Pancreas (tissue), 10 donors: Measurements from ENCODE around the gene SLC27A3. TPM values are rescaled to one million over a fixed set of nuclear protein-coding genes. Genes with fewer than 3 reads are reported as not detected.
A peak's percentile ranks its signal among the peaks of the same experiment; 100 is the strongest.

Experiments used
- ATAC-seq, 4 donors: fragments of 200-7000 bp; cut with Tn5 transposase; one replicate each; pipeline versions ENCODE4 v1.8.0 to v1.9.1; 2020; ENCODE audit warnings: mild to moderate bottlenecking in 4 of 4, moderate library complexity in 4 of 4
- DNase-seq, 6 donors: peaks; one replicate each; pipeline ENCODE4 v3.0.0-alpha.2; 2020
- FAIRE-seq: peaks from 2 replicates; lab custom pipeline; 2012; peaks lifted over from hg19 to GRCh38; lab: Jason Lieb, UNC
- H3K27ac ChIP-seq, 4 donors: fragments of 200-600 bp; sonication (generic); 1 replicate in 3 of 4; 2 replicates in 1 of 4; pipeline versions ENCODE4 v1.5.0 to v1.8.0; 2020
- H3K27me3 ChIP-seq, 4 donors: fragments of 200-600 bp; one replicate each; pipeline ENCODE4 v1.8.0; 2021
- H3K36me3 ChIP-seq, 3 donors: fragments of 200-600 bp; sonication (generic) in 1 of 3; one replicate each; pipeline versions ENCODE4 v1.5.0 to v1.8.0; 2020 to 2021
- H3K4me1 ChIP-seq, 3 donors: fragments of 200-600 bp; one replicate each; pipeline ENCODE4 v1.8.0; 2021
- H3K4me3 ChIP-seq, 4 donors: fragments of 200-600 bp; sonication (generic) in 2 of 4; one replicate each; pipeline versions ENCODE4 v1.5.0 to v1.8.0; 2020 to 2021
- H3K9me3 ChIP-seq, 4 donors: fragments of 200-600 bp; one replicate each; pipeline ENCODE4 v1.8.0; 2021
- CTCF ChIP-seq, 4 donors: fragments of 200-600 bp; sonication (generic) in 3 of 4; IDR thresholded peaks; one replicate each; pipeline versions ENCODE4 v1.5.0 to v1.8.0; 2021; ENCODE audit warnings: antibody characterized with exemption in 4 of 4
- WGBS, 2 donors: extraction: QIAGEN DNeasy Blood & Tissue Kit; methylation state at CpG; one replicate each; pipeline ENCODE4 v1.1.7; 2013; 5-methylcytosine and 5-hydroxymethylcytosine counted together
- intact Hi-C, 3 donors: fragments of 100-400 bp; cut with DNase I; formaldehyde crosslinking; loops; one replicate each; pipeline versions ENCODE4 v1.11.1 to v1.14.2; 2022
- polyA plus RNA-seq, 2 donors: library from polyadenylated mRNA; stranded (reverse); fragments of 200-250 nt; gene quantifications; one replicate each; pipeline ENCODE4 v1.2.3, GENCODE V29; 2013
- total RNA-seq, 6 donors: library from RNA; stranded (reverse); fragmentation: NEBNext Ultra II Directional in 4 of 6; extraction: Animal tissue kit (Norgen Biotek cat#: 25700) in 4 of 6; gene quantifications; one replicate each; pipeline versions ENCODE4 v1.2.1 to v1.2.4, GENCODE V29; 2021 to 2023
- donor health status: healthy with polysubstance abuse.
- donor health status: DM: no; HTN: no; CAD: no; lungs with moderate emphysema.
- donor health status: DM: no; HTN: no; CAD: no.
- donor health status: control.
- donor health status: control.
- donor health status: Bipolar disorder and iron deficiency.
- donor health status: DM: yes; HTN: yes; CAD: no.
- donor health status: DM: no; HTN: no; CAD: no.
- donor health status: DM: no; HTN: no; CAD: no.
- donor health status: DM: yes; HTN: yes; CAD: no.

SLC27A3 gene
- total and polyA plus RNA-seq, 8 donors: 9.0 to 64.0 (median 13.1) TPM

GRCh38 chr1:153795934-153796785, 21.0 kb downstream of the SLC27A3 start:
- FAIRE-seq: no peak
- Histone ChIP-seq H3K27ac (no peak overlapping the region), H3K9me3 (no peaks in the 10 kb centered on the region), H3K36me3 (no peaks in the 10 kb centered on the region), H3K4me1 (no peaks in the 10 kb centered on the region), H3K4me3 (no peak overlapping the region), H3K27me3 (no peaks in the 10 kb centered on the region)
- TF ChIP-seq CTCF (IDR thresholded peaks at IDR 0.05): no peak
- ATAC-seq: no peak
- WGBS, 2 donors: 77 to 78% methylated on average over 9 of the region's 9 CpGs
- DNase-seq: peak in 3 of 6 donors; percentile 11 to 51 (median 27)
- intact Hi-C loops: loop anchor here (5.0 to 10.0 kb wide), 3 partner anchors 149 to 191 kb away; partner anchors contain the start of genes RAB13 (in 2 of the 3) and DENND4B (in 1 of the 3)

- H3K4me3 ChIP-seq: no peak overlapping the region
- H3K27ac ChIP-seq: no peak overlapping the region
- peak; percentile 72 to 87 (median 82) for DNase-seq
- H3K36me3 ChIP-seq: no peaks in the 10 kb centered on the region
- WGBS, 2 donors: 47 to 50% methylated on average over 26 of the region's 26 CpGs
- no peaks in the 10 kb centered on the region for H3K4me1 ChIP-seq
- no peak for FAIRE-seq
- peak; percentile 81 to 94 (median 84) for ATAC-seq
- H3K27me3 ChIP-seq: no peaks in the 10 kb centered on the region
- intact Hi-C loops: loop anchor here (5.0 to 10.0 kb wide), 3 partner anchors 148 to 190 kb away; partner anchors contain the start of genes RAB13 (in 2 of the 3) and DENND4B (in 1 of the 3)
- no peaks in the 10 kb centered on the region for H3K9me3 ChIP-seq
- peak; percentile 92 to 94 (median 94) for TF ChIP-seq CTCF (IDR thresholded peaks at IDR 0.05)
These were observed 21.8 kb downstream of the SLC27A3 start for GRCh38 chr1:153796786-153797659.

GRCh38 chr1:153798468-153798780, 23.2 kb downstream of the SLC27A3 start:
- no peak overlapping the region for H3K4me3 ChIP-seq
- TF ChIP-seq CTCF (IDR thresholded peaks at IDR 0.05): no peak
- H3K36me3 ChIP-seq: no peaks in the 10 kb centered on the region
- no peak for DNase-seq
- WGBS, 2 donors: 65 to 67% methylated on average over 3 of the region's 3 CpGs
- intact Hi-C loops: loop anchor here (5.0 to 10.0 kb wide), 3 partner anchors 146 to 189 kb away; partner anchors contain the start of genes RAB13 (in 2 of the 3) and DENND4B (in 1 of the 3)
- no peak for ATAC-seq
- H3K27ac ChIP-seq: no peak overlapping the region
- no peak for FAIRE-seq
- H3K9me3 ChIP-seq: no peaks in the 10 kb centered on the region
- no peaks in the 10 kb centered on the region for H3K4me1 ChIP-seq
- H3K27me3 ChIP-seq: no peaks in the 10 kb centered on the region

GRCh38 chr1:153799016-153799415, 23.8 kb downstream of the SLC27A3 start:
- Histone ChIP-seq H3K27me3 (no peaks in the 10 kb centered on the region), H3K4me1 (no peaks in the 10 kb centered on the region), H3K4me3 (no peak overlapping the region), H3K27ac (no peak overlapping the region), H3K36me3 (no peaks in the 10 kb centered on the region), H3K9me3 (no peaks in the 10 kb centered on the region)
- WGBS, 2 donors: 86% methylated on average over 4 of the region's 4 CpGs
- intact Hi-C loops: loop anchor here (5.0 to 10.0 kb wide), 3 partner anchors 146 to 188 kb away; partner anchors contain the start of genes RAB13 (in 2 of the 3) and DENND4B (in 1 of the 3)
- no peak for TF ChIP-seq CTCF (IDR thresholded peaks at IDR 0.05)
- no peak for DNase-seq
- ATAC-seq: no peak
- no peak for FAIRE-seq
